ENCODE results near the gene KRTAP12-3.

- TF ChIP-seq CTCF (IDR thresholded peaks at IDR 0.05; ENCODE audit: insufficient read depth, low read depth, low read length) (no peak), EZH2 (IDR thresholded peaks at IDR 0.05; ENCODE audit: insufficient read depth, low read length) (no peak)
Measured at GRCh38 chr21:44657635-44658540, at the start of gene KRTAP12-3.

All from astrocyte (in vitro differentiated cells and primary cell).